Thyroid gland (tissue), 4 donors: ENCODE measurements around the gene LILRB1. TPM values are rescaled to one million over a fixed set of nuclear protein-coding genes. Genes with fewer than 3 reads are reported as not detected.

Experiments used
- DNase-seq, 2 donors: peaks; one replicate each; pipeline ENCODE4 v3.0.0-alpha.2; 2019
- H3K27ac ChIP-seq, 3 donors: fragments of 200-600 bp; sonication (generic); 1 replicate in 2 of 3; 2 replicates in 1 of 3; pipeline ENCODE4 v1.5.1; 2016 to 2019; ENCODE audit warnings: mild to moderate bottlenecking in 1 of 3, moderate library complexity in 1 of 3
- H3K27me3 ChIP-seq: fragments of 200-600 bp; sonication (generic); one replicate; pipeline ENCODE4 v1.5.1; 2019
- H3K36me3 ChIP-seq, 2 donors: fragments of 200-600 bp; sonication (generic); one replicate each; pipeline ENCODE4 v1.5.1; 2016 to 2019
- H3K4me1 ChIP-seq, 2 donors: fragments of 200-600 bp; sonication (generic); one replicate each; pipeline ENCODE4 v1.5.1; 2017 to 2019
- H3K4me3 ChIP-seq, 3 donors: fragments of 200-600 bp; sonication (generic); replicated peaks in 1 of 3; 1 replicate in 2 of 3; 2 replicates in 1 of 3; pipeline ENCODE4 v1.5.1; 2016; ENCODE audit warnings: mild to moderate bottlenecking in 1 of 3
- H3K9me3 ChIP-seq: fragments of 200-600 bp; sonication (generic); one replicate; pipeline ENCODE4 v1.5.1; 2017
- CTCF ChIP-seq, 6 experiments: fragments of 200-600 bp in 3 of 6; fragments of 450-650 bp in 3 of 6; sonication (generic) in 3 of 6; IDR thresholded peaks; one replicate each; pipeline ENCODE4 v1.5.1; 2016 to 2019; ENCODE audit warnings: antibody characterized with exemption in 6 of 6, mild to moderate bottlenecking in 2 of 6, inconsistent platforms in 1 of 6, moderate library complexity in 1 of 6
- POLR2A ChIP-seq, 2 donors: fragments of 450-650 bp; IDR thresholded peaks; one replicate each; pipeline ENCODE4 v1.6.1; 2017; ENCODE audit warnings: antibody characterized with exemption in 2 of 2, mild to moderate bottlenecking in 2 of 2, moderate library complexity in 1 of 2
- WGBS, 2 donors: methylation state at CpG; one replicate each; pipeline ENCODE4 v1.1.5; 2017; 5-methylcytosine and 5-hydroxymethylcytosine counted together
- intact Hi-C: fragments of 100-400 bp; cut with DNase I; formaldehyde crosslinking; loops from one replicate; pipeline ENCODE4 v1.15.1; 2023
- microRNA-seq: library from miRNA; unstranded; fragments of <30 nt; microRNA quantifications from one replicate; pipeline ENCODE4, GENCODE V29; 2016
- small RNA-seq: library from RNA; depleted of rRNA; stranded (forward); fragments of <200 nt; gene quantifications from one replicate; pipeline ENCODE3, GENCODE V24; 2016
- total RNA-seq, 4 donors: library from RNA; depleted of rRNA; stranded (reverse); fragments of >200 nt; gene quantifications; one replicate each; pipeline ENCODE4 v1.2.3, GENCODE V29; 2016

The LILRB1 gene
- total RNA-seq, 4 donors from 2014 or later, result 0.13 to 1.5 (median 0.44) TPM

DNA sequence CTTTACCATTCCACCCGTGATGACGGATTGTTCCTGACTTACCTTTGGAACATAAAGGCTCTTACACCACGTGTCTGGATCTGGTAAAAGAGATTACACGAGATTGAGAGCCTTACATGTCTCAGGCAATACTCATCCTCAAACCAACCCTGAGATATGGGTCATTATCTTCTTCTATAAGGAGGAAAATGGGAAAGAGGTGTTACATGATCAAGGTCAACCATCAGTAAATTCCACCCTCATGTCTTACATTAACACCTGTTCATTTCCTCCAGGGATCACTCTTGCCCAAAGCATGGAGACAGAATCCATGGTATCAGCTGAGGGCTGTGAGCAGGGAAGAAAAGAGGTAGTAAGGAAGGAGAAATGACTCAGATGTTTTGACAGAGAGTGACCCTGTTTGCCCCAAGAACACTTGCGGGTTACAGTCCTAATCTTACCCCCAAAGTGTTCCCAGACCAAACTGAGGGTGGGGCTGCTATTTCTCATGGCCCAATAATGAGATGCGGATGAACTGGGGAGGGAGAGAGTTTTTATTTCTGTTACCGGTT lies 52.1 kb downstream of the LILRB1 start:
- DNase-seq, result no peak
- Histone ChIP-seq H3K27ac (no peak overlapping the region), H3K9me3 (no peaks in the 10 kb centered on the region), H3K4me3 (no peak overlapping the region), H3K27me3 (no peaks in the 10 kb centered on the region), H3K4me1 (no peaks in the 10 kb centered on the region), H3K36me3 (no peaks in the 10 kb centered on the region)
- WGBS, 2 donors, result 60 to 62% methylated on average over 7 of the region's 7 CpGs
- intact Hi-C loops, result no loop called here
- TF ChIP-seq CTCF (IDR thresholded peaks at IDR 0.05), result no peak
- TF ChIP-seq POLR2A (IDR thresholded peaks at IDR 0.05), result no peak

GRCh38 chr19:54684527-54684926 lies 54.2 kb downstream of the LILRB1 start:
- intact Hi-C loops, result no loop called here
- Histone ChIP-seq H3K4me1 (no peaks in the 10 kb centered on the region), H3K27me3 (no peaks in the 10 kb centered on the region), H3K27ac (no peak overlapping the region), H3K36me3 (no peaks in the 10 kb centered on the region), H3K9me3 (no peaks in the 10 kb centered on the region), H3K4me3 (no peak overlapping the region)
- WGBS, 2 donors, result 27 to 30% methylated on average over 3 of the region's 3 CpGs
- no peak for DNase-seq
- TF ChIP-seq POLR2A (IDR thresholded peaks at IDR 0.05), result no peak
- TF ChIP-seq CTCF (IDR thresholded peaks at IDR 0.05), result no peak

Small RNA genes lying within 50 kb of the gene (microRNA-seq; reads per million reads assigned to microRNA genes)
- gene MIR8061, result not detected

Small RNA genes lying within 50 kb of the gene (small RNA-seq; reads per million reads assigned to genes)
- gene AC245036.3 (not detected), gene MIR8061 (not detected)

Other genes with a start within 250 kb of the LILRB1 start
- gene TTYH1, start 215.0 kb upstream of the LILRB1 start, total RNA-seq, result under 1 TPM in 2 of 4 donors, not detected in 2; 0.45 to 0.94 TPM
- gene LENG8, start 181.3 kb upstream of the LILRB1 start, total RNA-seq, result 100 to 1,000 TPM; 124 to 219 (median 157) TPM
- gene LENG9, start 166.7 kb upstream of the LILRB1 start, total RNA-seq, result 1 to 10 TPM; 1.3 to 4.6 (median 3.2) TPM
- gene CDC42EP5, start 157.2 kb upstream of the LILRB1 start, total RNA-seq, result 10 to 100 TPM in 2 of 4 donors, 1 to 10 TPM in 2; 1.8 to 18.7 (median 12.1) TPM
- gene LAIR2, start 127.7 kb upstream of the LILRB1 start, total RNA-seq, result not detected
- 1 to 10 TPM in 2 of 4 donors, under 1 TPM in 2; 0.24 to 1.4 (median 0.83) TPM for gene LILRA2, start 56.7 kb upstream of the LILRB1 start, total RNA-seq
- gene LILRA1, start 36.9 kb upstream of the LILRB1 start, total RNA-seq, result under 1 TPM in 1 of 4 donors, not detected in 3; 0.54 TPM
- gene LILRB4, start 32.5 kb downstream of the LILRB1 start, total RNA-seq, result 1 to 10 TPM; 2.7 to 6.2 (median 3.7) TPM
- gene KIR3DL3, start 94.0 kb downstream of the LILRB1 start, total RNA-seq, result not detected
- not detected for gene KIR2DL3, start 108.0 kb downstream of the LILRB1 start, total RNA-seq
- not detected for gene KIR2DL1, start 139.3 kb downstream of the LILRB1 start, total RNA-seq
- gene KIR2DL4, start 173.1 kb downstream of the LILRB1 start, total RNA-seq, result not detected
- gene KIR3DL1, start 186.0 kb downstream of the LILRB1 start, total RNA-seq, result not detected
- gene KIR2DS4, start 202.2 kb downstream of the LILRB1 start, total RNA-seq, result not detected
- not detected for gene KIR3DL2, start 220.0 kb downstream of the LILRB1 start, total RNA-seq
- gene FCAR, start 243.8 kb downstream of the LILRB1 start, total RNA-seq, result under 1 TPM in 3 of 4 donors, not detected in 1; 0.49 to 0.67 (median 0.67) TPM